Retinal pigment epithelial cell (primary cell): ENCODE results near the gene RHOT2.

Source experiments
- DNase-seq: peaks from one replicate; pipeline ENCODE4 v3.0.0-alpha.2; 2010; ENCODE audit warnings: low read depth
- H3K4me3 ChIP-seq: 2 replicates; pipeline ENCODE4 v1.5.1; 2011; ENCODE audit warnings: mild to moderate bottlenecking, low read length, control low read depth, moderate library complexity
- CTCF ChIP-seq: conservative IDR thresholded peaks from 2 replicates; pipeline ENCODE4 v1.5.1; 2011; ENCODE audit warnings: low read depth, low read length, control low read depth, inconsistent platforms

RHOT2 gene

GRCh38 chr16:644556-644955, 23.4 kb upstream of the RHOT2 start:
- no peak for DNase-seq
- no peak for TF ChIP-seq CTCF
- no peak overlapping the region for H3K4me3 ChIP-seq

GRCh38 chr16:645852-646678, 21.9 kb upstream of the RHOT2 start:
- H3K4me3 ChIP-seq: no peak overlapping the region
- TF ChIP-seq CTCF: no peak
- DNase-seq: no peak

- DNase-seq: no peak
- no peak overlapping the region for H3K4me3 ChIP-seq
- TF ChIP-seq CTCF: no peak
Observed at GRCh38 chr16:646679-647172, 21.2 kb upstream of the RHOT2 start.

GRCh38 chr16:647173-647902, 20.6 kb upstream of the RHOT2 start:
- DNase-seq: no peak
- TF ChIP-seq CTCF: no peak
- H3K4me3 ChIP-seq: no peak overlapping the region

- DNase-seq: no peak
- TF ChIP-seq CTCF: peak; percentile 52
- peak overlapping the region; percentile 47 for H3K4me3 ChIP-seq
Observed at GRCh38 chr16:648071-648780, 19.7 kb upstream of the RHOT2 start.

- DNase-seq: peak; percentile 63
- no peak for TF ChIP-seq CTCF
- H3K4me3 ChIP-seq: peak within 1 kb of the TSS; percentile 47
Observed at GRCh38 chr16:648781-649589, 18.9 kb upstream of the RHOT2 start, which contains the start of gene WDR90. WDR90 (plus strand) TSS chr16:649365; CDS start chr16:649417, 52 bp downstream.
